Measurements from ENCODE around the gene HFE. TPM values are rescaled to one million over a fixed set of nuclear protein-coding genes. Genes with fewer than 3 reads are reported as not detected.

Gene HFE
- total and polyA plus RNA-seq, 2 experiments from 2014 or later: 8.6 to 10.8 TPM

- no peak overlapping the region for H3K9ac ChIP-seq
- no peak overlapping the region for H3K4me2 ChIP-seq (ENCODE audit: unreplicated experiment)
- H3K27ac ChIP-seq: no peak overlapping the region
- H3K4me1 ChIP-seq (ENCODE audit: insufficient read depth): peaks cover 15% of the 10 kb centered on the region
- TF ChIP-seq EZH2 (IDR thresholded peaks at IDR 0.05; ENCODE audit: insufficient read depth, poor library complexity, severe bottlenecking) (no peak), EZH2phosphoT487 (IDR thresholded peaks at IDR 0.05; ENCODE audit: insufficient read depth, low read depth) (no peak)
- H3K27me3 ChIP-seq (replicated peaks; ENCODE audit: insufficient read depth): no peaks in the 10 kb centered on the region
- in situ Hi-C loops (cut with MboI): no loop called here
- H3K9me3 ChIP-seq (ENCODE audit: low read depth): no peaks in the 10 kb centered on the region
- H3K9me2 ChIP-seq (ENCODE audit: insufficient read depth): no peaks in the 10 kb centered on the region
- no peak overlapping the region for H3K4me3 ChIP-seq
- WGBS, 2 experiments (ENCODE audit: low coverage in 1 of 2, low lambda C conversion rate in 2 of 2, missing lambda C conversion rate in 2 of 2): 77 to 93% methylated on average over 3 of the region's 3 CpGs
- peaks cover 8% of the 10 kb centered on the region; the same call in 1 of the 2 replicates for H4K20me1 ChIP-seq (ENCODE audit: insufficient read depth)
- H3F3A ChIP-seq (ENCODE audit: insufficient read depth): peaks cover 18% of the 10 kb centered on the region
- DNase-seq: no peak
- peaks cover 28% of the 10 kb centered on the region for H3K36me3 ChIP-seq (ENCODE audit: low read depth)
- H3K79me2 ChIP-seq (ENCODE audit: insufficient read depth): peaks cover 98% of the 10 kb centered on the region
- H2AFZ ChIP-seq: no peak overlapping the region
Measured at GRCh38 chr6:26131618-26132017, 44.4 kb downstream of the HFE start.

- Histone ChIP-seq H3F3A (ENCODE audit: insufficient read depth) (peaks cover 9% of the 10 kb centered on the region; the same call in 1 of the 2 replicates), H3K9me3 (ENCODE audit: low read depth) (no peaks in the 10 kb centered on the region), H4K20me1 (ENCODE audit: insufficient read depth) (peaks cover 8% of the 10 kb centered on the region; the same call in 1 of the 2 replicates), H3K79me2 (ENCODE audit: insufficient read depth) (peaks cover 95% of the 10 kb centered on the region), H3K27ac (no peak overlapping the region), H2AFZ (no peak overlapping the region), H3K4me2 (ENCODE audit: unreplicated experiment) (no peak overlapping the region), H3K4me3 (no peak overlapping the region), H3K27me3 (replicated peaks; ENCODE audit: insufficient read depth) (no peaks in the 10 kb centered on the region), H3K4me1 (ENCODE audit: insufficient read depth) (peaks cover under 1% of the 10 kb centered on the region; the same call in 1 of the 2 replicates), H3K36me3 (ENCODE audit: low read depth) (peaks cover 26% of the 10 kb centered on the region), H3K9me2 (ENCODE audit: insufficient read depth) (no peaks in the 10 kb centered on the region), H3K9ac (no peak overlapping the region)
- no peak for DNase-seq
- WGBS, 2 experiments (ENCODE audit: low coverage in 1 of 2, low lambda C conversion rate in 2 of 2, missing lambda C conversion rate in 2 of 2): 81 to 88% methylated on average over 2 of the region's 2 CpGs
- in situ Hi-C loops (cut with MboI): no loop called here
- TF ChIP-seq EZH2phosphoT487 (IDR thresholded peaks at IDR 0.05; ENCODE audit: insufficient read depth, low read depth) (no peak), EZH2 (IDR thresholded peaks at IDR 0.05; ENCODE audit: insufficient read depth, poor library complexity, severe bottlenecking) (no peak)
Measured at GRCh38 chr6:26133730-26134129, 46.5 kb downstream of the HFE start.

GRCh38 chr6:26136321-26136720, 49.1 kb downstream of the HFE start:
- no peak for DNase-seq
- H3K4me3 ChIP-seq: no peak overlapping the region
- peaks cover 9% of the 10 kb centered on the region; the same call in 1 of the 2 replicates for H3F3A ChIP-seq (ENCODE audit: insufficient read depth)
- H3K9me3 ChIP-seq (ENCODE audit: low read depth): no peaks in the 10 kb centered on the region
- TF ChIP-seq EZH2 (IDR thresholded peaks at IDR 0.05; ENCODE audit: insufficient read depth, poor library complexity, severe bottlenecking): no peak
- no peak for TF ChIP-seq EZH2phosphoT487 (IDR thresholded peaks at IDR 0.05; ENCODE audit: insufficient read depth, low read depth)
- in situ Hi-C loops (cut with MboI): no loop called here
- no peak overlapping the region for H3K9ac ChIP-seq
- no peaks in the 10 kb centered on the region for H3K27me3 ChIP-seq (replicated peaks; ENCODE audit: insufficient read depth)
- H3K79me2 ChIP-seq (ENCODE audit: insufficient read depth): peaks cover 78% of the 10 kb centered on the region
- no peak overlapping the region for H3K4me2 ChIP-seq (ENCODE audit: unreplicated experiment)
- H3K27ac ChIP-seq: no peak overlapping the region
- H3K9me2 ChIP-seq (ENCODE audit: insufficient read depth): no peaks in the 10 kb centered on the region
- H4K20me1 ChIP-seq (ENCODE audit: insufficient read depth): peaks cover 8% of the 10 kb centered on the region; the same call in 1 of the 2 replicates
- H3K36me3 ChIP-seq (ENCODE audit: low read depth): peaks cover 19% of the 10 kb centered on the region
- H3K4me1 ChIP-seq (ENCODE audit: insufficient read depth): no peaks in the 10 kb centered on the region
- no peak overlapping the region for H2AFZ ChIP-seq

GRCh38 chr6:26140254-26140966, 53.2 kb downstream of the HFE start:
- 91 to 92% methylated on average over 4 of the region's 4 CpGs for WGBS, 2 experiments (ENCODE audit: low coverage in 1 of 2, low lambda C conversion rate in 2 of 2, missing lambda C conversion rate in 2 of 2)
- no peaks in the 10 kb centered on the region for H4K20me1 ChIP-seq (ENCODE audit: insufficient read depth)
- H3K9me2 ChIP-seq (ENCODE audit: insufficient read depth): no peaks in the 10 kb centered on the region
- no peaks in the 10 kb centered on the region for H3K27me3 ChIP-seq (replicated peaks; ENCODE audit: insufficient read depth)
- no peak for DNase-seq
- H2AFZ ChIP-seq: no peak overlapping the region
- H3K36me3 ChIP-seq (ENCODE audit: low read depth): peaks cover 10% of the 10 kb centered on the region
- H3F3A ChIP-seq (ENCODE audit: insufficient read depth): no peaks in the 10 kb centered on the region; the same call in 1 of the 2 replicates
- H3K4me2 ChIP-seq (ENCODE audit: unreplicated experiment): no peak overlapping the region
- TF ChIP-seq EZH2phosphoT487 (IDR thresholded peaks at IDR 0.05; ENCODE audit: insufficient read depth, low read depth): no peak
- TF ChIP-seq EZH2 (IDR thresholded peaks at IDR 0.05; ENCODE audit: insufficient read depth, poor library complexity, severe bottlenecking): no peak
- H3K27ac ChIP-seq: no peak overlapping the region
- H3K9ac ChIP-seq: no peak overlapping the region
- in situ Hi-C loops (cut with MboI): no loop called here
- H3K4me1 ChIP-seq (ENCODE audit: insufficient read depth): no peaks in the 10 kb centered on the region
- H3K79me2 ChIP-seq (ENCODE audit: insufficient read depth): peaks cover 37% of the 10 kb centered on the region
- no peak overlapping the region for H3K4me3 ChIP-seq
- no peaks in the 10 kb centered on the region for H3K9me3 ChIP-seq (ENCODE audit: low read depth)
